GM12865 (cell line): Measurements from ENCODE around the gene MTHFSD.

ENCODE experiments used
- DNase-seq: peaks from one replicate; pipeline ENCODE4 v3.0.0; 2010; ENCODE audit warnings: low read depth
- H3K4me3 ChIP-seq: 2 replicates; pipeline ENCODE4 v1.5.1; 2011; ENCODE audit warnings: mild to moderate bottlenecking, low read depth, low read length, control low read depth
- TF ChIP-seq, protein P1 (sequence below): IDR thresholded peaks from 2 replicates; pipeline ENCODE4 v1.5.1; 2011; ENCODE audit warnings: low read length, control low read depth, low read depth, inconsistent platforms; ENCODE audit not compliant: insufficient read depth; ENCODE audit errors: missing control alignments

MTHFSD gene

GRCh38 chr16:86515413-86515776, 39.6 kb downstream of the MTHFSD start:
- DNase-seq = no peak
- TF ChIP-seq, protein P1, sequence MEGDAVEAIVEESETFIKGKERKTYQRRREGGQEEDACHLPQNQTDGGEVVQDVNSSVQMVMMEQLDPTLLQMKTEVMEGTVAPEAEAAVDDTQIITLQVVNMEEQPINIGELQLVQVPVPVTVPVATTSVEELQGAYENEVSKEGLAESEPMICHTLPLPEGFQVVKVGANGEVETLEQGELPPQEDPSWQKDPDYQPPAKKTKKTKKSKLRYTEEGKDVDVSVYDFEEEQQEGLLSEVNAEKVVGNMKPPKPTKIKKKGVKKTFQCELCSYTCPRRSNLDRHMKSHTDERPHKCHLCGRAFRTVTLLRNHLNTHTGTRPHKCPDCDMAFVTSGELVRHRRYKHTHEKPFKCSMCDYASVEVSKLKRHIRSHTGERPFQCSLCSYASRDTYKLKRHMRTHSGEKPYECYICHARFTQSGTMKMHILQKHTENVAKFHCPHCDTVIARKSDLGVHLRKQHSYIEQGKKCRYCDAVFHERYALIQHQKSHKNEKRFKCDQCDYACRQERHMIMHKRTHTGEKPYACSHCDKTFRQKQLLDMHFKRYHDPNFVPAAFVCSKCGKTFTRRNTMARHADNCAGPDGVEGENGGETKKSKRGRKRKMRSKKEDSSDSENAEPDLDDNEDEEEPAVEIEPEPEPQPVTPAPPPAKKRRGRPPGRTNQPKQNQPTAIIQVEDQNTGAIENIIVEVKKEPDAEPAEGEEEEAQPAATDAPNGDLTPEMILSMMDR = no peak
- H3K4me3 ChIP-seq = no peak overlapping the region

DNA sequence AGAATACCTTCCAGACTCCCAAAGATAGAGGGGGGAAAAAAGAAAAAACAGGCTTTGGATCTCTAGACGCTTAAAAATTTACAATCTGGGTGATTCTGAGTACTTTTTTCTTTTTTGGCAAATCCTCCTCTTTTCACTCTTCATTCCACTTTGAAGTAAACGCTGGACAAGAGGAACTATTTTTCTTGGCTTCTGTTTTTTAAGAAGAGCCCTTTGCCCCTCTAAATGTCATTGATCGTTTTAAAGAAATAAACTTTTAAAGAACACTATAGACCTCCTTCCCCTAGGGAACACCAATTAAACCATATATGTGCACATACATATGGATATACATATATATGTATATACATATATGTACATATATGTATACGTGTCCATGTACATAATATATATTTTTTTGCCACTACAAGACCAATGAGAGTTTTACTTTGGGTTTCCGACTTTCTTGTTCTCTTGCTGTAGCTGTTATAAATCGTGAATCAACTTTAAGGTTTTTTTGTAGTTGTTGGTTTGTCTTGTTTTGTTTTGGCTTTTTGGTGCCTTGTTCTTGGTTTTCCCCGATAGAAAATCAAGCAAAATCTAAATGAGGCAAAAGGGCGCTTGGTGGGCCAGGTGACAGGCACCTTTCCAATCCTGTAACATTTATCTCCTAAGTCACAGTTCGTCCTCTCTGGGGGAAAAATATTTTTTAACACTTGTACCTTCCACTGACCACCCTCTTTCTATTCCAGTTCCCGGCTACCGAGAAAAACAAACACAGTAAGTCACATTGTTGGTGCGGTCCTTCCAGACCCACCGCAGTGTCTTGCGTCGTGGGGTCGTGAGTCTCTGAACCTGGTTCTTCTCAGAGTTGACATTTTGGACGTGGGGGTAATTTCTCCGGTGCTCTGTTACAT, 40.3 kb downstream of the MTHFSD start:
- TF ChIP-seq, protein P1 = no peak
- no peak overlapping the region for H3K4me3 ChIP-seq
- no peak for DNase-seq

- no peak overlapping the region for H3K4me3 ChIP-seq
- DNase-seq = no peak
- TF ChIP-seq, protein P1 = no peak
Measured at GRCh38 chr16:86513471-86514277, 41.4 kb downstream of the MTHFSD start.

DNA sequence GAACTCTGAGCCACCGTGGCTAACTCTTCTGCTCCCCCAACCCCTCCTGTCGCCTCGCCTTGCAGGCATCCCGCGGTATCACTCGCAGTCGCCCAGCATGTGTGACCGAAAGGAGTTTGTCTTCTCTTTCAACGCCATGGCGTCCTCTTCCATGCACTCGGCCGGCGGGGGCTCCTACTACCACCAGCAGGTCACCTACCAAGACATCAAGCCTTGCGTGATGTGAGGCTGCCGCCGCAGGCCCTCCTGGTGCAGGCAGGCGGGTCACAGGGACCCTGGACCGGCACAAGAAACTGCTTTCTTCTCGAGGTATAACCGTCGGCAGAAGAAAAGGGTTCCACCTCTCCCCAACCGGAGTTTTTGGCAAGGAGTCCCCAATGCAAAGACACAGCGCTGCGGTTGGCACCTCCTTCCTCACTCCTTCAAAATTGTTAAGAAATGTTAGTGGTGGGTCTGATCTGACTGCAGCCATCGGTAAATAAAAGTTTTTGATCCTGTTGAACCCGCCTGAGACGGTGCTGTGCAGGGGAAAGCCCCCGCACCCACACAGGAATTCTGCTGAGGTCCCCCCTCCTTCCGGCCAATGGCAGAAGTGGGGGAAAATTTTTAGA, 42.1 kb downstream of the MTHFSD start:
- no peak for DNase-seq
- TF ChIP-seq, protein P1 = no peak
- no peak overlapping the region for H3K4me3 ChIP-seq

DNA sequence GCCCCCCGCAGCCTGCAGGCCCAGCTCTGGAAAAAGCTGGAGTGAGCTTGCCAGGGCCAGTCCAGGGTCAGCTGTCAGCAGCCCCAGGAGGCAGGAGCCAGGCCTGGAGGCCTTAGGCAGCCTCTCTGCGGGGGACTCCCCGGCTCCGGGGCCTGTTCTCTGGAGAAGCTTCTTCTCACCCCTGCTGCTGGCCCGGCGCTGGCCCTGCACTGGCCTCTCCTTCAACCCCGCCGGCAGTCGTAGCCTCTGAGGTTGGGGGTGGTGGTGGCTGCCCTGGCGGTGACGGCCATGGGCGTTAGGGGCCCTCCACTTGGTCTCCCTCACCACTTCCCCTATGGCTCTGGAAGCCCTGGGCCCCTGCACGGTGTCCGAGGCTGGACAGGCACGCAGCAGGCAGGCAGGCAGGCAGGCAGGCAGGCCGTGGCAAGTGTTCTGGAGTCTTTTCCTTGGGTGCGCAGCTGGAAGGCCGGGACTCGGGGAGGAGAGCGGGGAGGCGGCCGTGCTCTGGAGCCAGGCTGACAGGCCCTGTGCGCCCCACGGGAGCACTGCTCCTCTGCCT, 42.7 kb downstream of the MTHFSD start:
- H3K4me3 ChIP-seq = no peak overlapping the region
- DNase-seq = no peak
- TF ChIP-seq, protein P1 = no peak

DNA sequence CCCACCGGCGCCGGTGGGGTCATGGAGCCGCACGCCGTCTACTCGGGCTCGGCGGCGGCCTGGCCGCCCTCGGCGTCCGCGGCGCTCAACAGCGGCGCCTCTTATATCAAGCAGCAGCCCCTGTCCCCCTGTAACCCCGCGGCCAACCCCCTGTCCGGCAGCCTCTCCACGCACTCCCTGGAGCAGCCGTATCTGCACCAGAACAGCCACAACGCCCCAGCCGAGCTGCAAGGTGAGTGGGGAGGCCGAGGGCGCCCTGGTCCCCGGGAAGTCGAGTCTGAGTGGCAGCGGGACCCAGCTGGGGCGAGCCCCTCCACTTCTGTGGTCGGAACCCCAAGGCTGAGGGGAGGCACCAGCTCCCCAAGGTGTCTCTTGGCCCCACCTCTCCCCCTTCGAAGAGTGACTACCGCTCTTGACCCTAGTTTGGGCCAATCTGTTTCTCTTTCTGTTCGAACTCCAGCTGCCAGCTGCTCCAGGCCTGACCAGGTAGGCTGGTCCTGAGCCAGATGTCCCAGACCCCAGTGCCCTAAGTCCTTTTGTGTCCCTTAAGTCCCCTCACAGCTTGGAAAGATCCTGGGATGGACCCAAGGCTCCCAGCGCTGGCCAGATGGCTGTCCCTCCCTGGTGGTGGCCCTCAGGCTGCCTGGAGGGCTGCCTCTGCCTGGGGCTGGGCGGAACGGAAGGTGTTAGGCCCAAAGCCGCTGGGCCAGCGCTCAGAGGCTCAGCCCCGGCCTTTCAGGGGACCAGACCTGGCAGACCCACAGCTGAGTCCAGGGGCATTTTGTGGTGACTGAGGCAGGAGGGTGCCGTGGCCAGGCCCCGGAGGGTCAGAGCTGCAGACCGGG, 43.5 kb downstream of the MTHFSD start:
- TF ChIP-seq, protein P1 = no peak
- no peak overlapping the region for H3K4me3 ChIP-seq
- no peak for DNase-seq
